ENCODE results near the gene TNIK. TPM values are rescaled to one million over a fixed set of nuclear protein-coding genes. Genes with fewer than 3 reads are reported as not detected.

TNIK gene
- total and polyA plus RNA-seq, 2 of the 4 experiments (the other 2 are of a cell fraction), result 3.4 to 6.3 TPM

GRCh38 chr3:171320750-171321558 lies 139.3 kb downstream of the TNIK start:
- H3K9me1 ChIP-seq (ENCODE audit: insufficient read depth, low read length), result no peaks in the 10 kb centered on the region
- H3K23ac ChIP-seq (ENCODE audit: low read depth, low read length), result no peak overlapping the region; the same call in 1 of the 2 replicates
- intact Hi-C loops (cut with micrococcal nuclease) (no loop called here), dilution Hi-C loops (cut with HindIII; ENCODE audit: low sequenced_read_pairs, unreplicated experiment) (no loop called here), in situ Hi-C loops (cut with MboI; ENCODE audit: low sequenced_read_pairs) (no loop called here)
- no peak overlapping the region; the same call in none of the 2 replicates for H3K4me2 ChIP-seq (ENCODE audit: low read depth, low read length)
- H3K27me3 ChIP-seq (ENCODE audit: control insufficient read depth, insufficient read depth, low read length), result no peaks in the 10 kb centered on the region
- H4K20me1 ChIP-seq (ENCODE audit: insufficient read depth, low read length), result no peaks in the 10 kb centered on the region; the same call in 1 of the 2 replicates
- no peak for TF ChIP-seq MAZ (IDR thresholded peaks at IDR 0.05; ENCODE audit: borderline replicate concordance, low read depth, low read length)
- TF ChIP-seq, protein P1, sequence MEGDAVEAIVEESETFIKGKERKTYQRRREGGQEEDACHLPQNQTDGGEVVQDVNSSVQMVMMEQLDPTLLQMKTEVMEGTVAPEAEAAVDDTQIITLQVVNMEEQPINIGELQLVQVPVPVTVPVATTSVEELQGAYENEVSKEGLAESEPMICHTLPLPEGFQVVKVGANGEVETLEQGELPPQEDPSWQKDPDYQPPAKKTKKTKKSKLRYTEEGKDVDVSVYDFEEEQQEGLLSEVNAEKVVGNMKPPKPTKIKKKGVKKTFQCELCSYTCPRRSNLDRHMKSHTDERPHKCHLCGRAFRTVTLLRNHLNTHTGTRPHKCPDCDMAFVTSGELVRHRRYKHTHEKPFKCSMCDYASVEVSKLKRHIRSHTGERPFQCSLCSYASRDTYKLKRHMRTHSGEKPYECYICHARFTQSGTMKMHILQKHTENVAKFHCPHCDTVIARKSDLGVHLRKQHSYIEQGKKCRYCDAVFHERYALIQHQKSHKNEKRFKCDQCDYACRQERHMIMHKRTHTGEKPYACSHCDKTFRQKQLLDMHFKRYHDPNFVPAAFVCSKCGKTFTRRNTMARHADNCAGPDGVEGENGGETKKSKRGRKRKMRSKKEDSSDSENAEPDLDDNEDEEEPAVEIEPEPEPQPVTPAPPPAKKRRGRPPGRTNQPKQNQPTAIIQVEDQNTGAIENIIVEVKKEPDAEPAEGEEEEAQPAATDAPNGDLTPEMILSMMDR (conservative IDR thresholded peaks at IDR 0.05; ENCODE audit: low read depth, low read length), result no peak
- no peak for TF ChIP-seq CHD1 (IDR thresholded peaks at IDR 0.05; ENCODE audit: low read depth, low read length)
- no peak for TF ChIP-seq POLR2A (IDR thresholded peaks at IDR 0.05; ENCODE audit: low read depth, low read length)
- TF ChIP-seq FOS (IDR thresholded peaks at IDR 0.05; ENCODE audit: low read depth, low read length), result no peak
- no peak for TF ChIP-seq RFX5 (IDR thresholded peaks at IDR 0.05; ENCODE audit: low read depth, low read length)
- TF ChIP-seq CEBPB (IDR thresholded peaks at IDR 0.05; ENCODE audit: low read depth, low read length), result no peak
- no peak for TF ChIP-seq SMC3 (IDR thresholded peaks at IDR 0.05; ENCODE audit: low read depth, low read length)
- TF ChIP-seq NFE2L2 (IDR thresholded peaks at IDR 0.05; ENCODE audit: low read depth, low read length), result no peak
- TF ChIP-seq, protein P2, sequence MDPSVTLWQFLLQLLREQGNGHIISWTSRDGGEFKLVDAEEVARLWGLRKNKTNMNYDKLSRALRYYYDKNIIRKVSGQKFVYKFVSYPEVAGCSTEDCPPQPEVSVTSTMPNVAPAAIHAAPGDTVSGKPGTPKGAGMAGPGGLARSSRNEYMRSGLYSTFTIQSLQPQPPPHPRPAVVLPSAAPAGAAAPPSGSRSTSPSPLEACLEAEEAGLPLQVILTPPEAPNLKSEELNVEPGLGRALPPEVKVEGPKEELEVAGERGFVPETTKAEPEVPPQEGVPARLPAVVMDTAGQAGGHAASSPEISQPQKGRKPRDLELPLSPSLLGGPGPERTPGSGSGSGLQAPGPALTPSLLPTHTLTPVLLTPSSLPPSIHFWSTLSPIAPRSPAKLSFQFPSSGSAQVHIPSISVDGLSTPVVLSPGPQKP (IDR thresholded peaks at IDR 0.05; ENCODE audit: borderline replicate concordance, low read depth, low read length), result no peak
- no peak for TF ChIP-seq RCOR1 (IDR thresholded peaks at IDR 0.05; ENCODE audit: insufficient replicate concordance, low read length)
- TF ChIP-seq MXI1 (IDR thresholded peaks at IDR 0.05; ENCODE audit: borderline replicate concordance, low read depth, low read length), result no peak
- no peak for TF ChIP-seq MAFK (IDR thresholded peaks at IDR 0.05; ENCODE audit: low read depth, low read length)
- no peak overlapping the region for H3K27ac ChIP-seq (ENCODE audit: insufficient read depth, low read length)
- DNase-seq (peak; percentile 40), ATAC-seq (ENCODE audit: low read depth) (peak; percentile 72)
- no peak overlapping the region for H3K14ac ChIP-seq (replicated peaks; ENCODE audit: low read depth, low read length)
- no peak overlapping the region for H2AK5ac ChIP-seq (ENCODE audit: low read depth, low read length)
- H4K5ac ChIP-seq (ENCODE audit: low read depth, low read length), result no peak overlapping the region
- WGBS, 2 experiments (ENCODE audit: extremely low coverage in 2 of 2, insufficient read length in 1 of 2), result no CpG with 5 or more reads among the region's 7 CpGs
- H3K4ac ChIP-seq (ENCODE audit: low read depth, low read length), result no peak overlapping the region; the same call in 1 of the 2 replicates
- POLR2A ChIA-PET (ENCODE audit: unreplicated experiment), result no interaction called here
- no peak overlapping the region for H3K18ac ChIP-seq (ENCODE audit: low read depth, low read length)
- no peak overlapping the region for H2BK20ac ChIP-seq (ENCODE audit: low read depth, low read length)
- H2AFZ ChIP-seq (replicated peaks; ENCODE audit: low read length, poor library complexity), result no peak overlapping the region
- H2BK15ac ChIP-seq (ENCODE audit: low read depth, low read length), result no peak overlapping the region
- no peaks in the 10 kb centered on the region for H3K4me1 ChIP-seq (ENCODE audit: control insufficient read depth, insufficient read depth, low read length)
- H2BK120ac ChIP-seq (ENCODE audit: low read depth, low read length), result no peak overlapping the region
- peaks cover 3 to 4% of the 10 kb centered on the region in 2 experiments; a peak in 2 of 4 replicates for H3K79me1 ChIP-seq (ENCODE audit: low read depth in 1 of 2, low read length in 2 of 2)
- no peak overlapping the region for H3K9ac ChIP-seq (ENCODE audit: low read depth, low read length)
- no peak overlapping the region for H4K8ac ChIP-seq (ENCODE audit: low read depth in 2 of 2, low read length in 2 of 2)
- H3K56ac ChIP-seq (ENCODE audit: extremely low read depth, insufficient read depth, low read length), result no peak overlapping the region
- H3K36me3 ChIP-seq (ENCODE audit: control insufficient read depth, insufficient read depth, low read length), result no peaks in the 10 kb centered on the region
- H3K4me3 ChIP-seq (ENCODE audit: insufficient read depth, low read depth, low read length), result no peak overlapping the region
- no TSS peak for BruUV-seq (replicated peaks)
- H2BK5ac ChIP-seq (ENCODE audit: low read depth, low read length, poor library complexity, severe bottlenecking), result no peak overlapping the region
- no peak overlapping the region for H4K91ac ChIP-seq (ENCODE audit: insufficient read depth, low read depth, low read length)
- CTCF ChIA-PET, result no interaction called here
- H3K9me3 ChIP-seq (ENCODE audit: control insufficient read depth, insufficient read depth, low read length), result no peaks in the 10 kb centered on the region
- H2AK9ac ChIP-seq (replicated peaks; ENCODE audit: low read depth, low read length, poor library complexity), result no peak overlapping the region

Data from IMR-90 (cell line).